ENCODE results near the gene MYO1B. TPM values are rescaled to one million over a fixed set of nuclear protein-coding genes. Genes with fewer than 3 reads are reported as not detected.
A peak's percentile ranks its signal among the peaks of the same experiment; 100 is the strongest.

Gene MYO1B
- total RNA-seq, 1 experiment from 2014 or later, result 43.2 TPM

DNA sequence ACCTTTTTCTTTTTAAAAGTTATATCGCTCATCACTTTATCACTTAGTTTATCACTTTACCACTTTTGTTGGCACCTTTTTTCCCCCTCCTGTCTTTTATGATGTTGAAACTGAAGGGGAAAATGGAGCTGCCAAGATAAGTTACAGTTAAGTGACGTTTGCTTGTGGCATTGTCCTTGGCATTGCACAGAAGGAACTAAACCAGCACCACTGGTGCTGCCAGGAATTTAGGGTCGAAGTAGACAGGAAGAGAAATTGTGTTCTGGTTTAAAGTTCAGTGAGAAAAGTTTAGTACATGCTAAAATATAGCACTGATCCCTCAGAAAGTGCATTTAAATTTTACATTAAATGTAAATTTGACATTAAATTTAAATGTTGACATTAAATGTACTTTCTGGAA, 49.9 kb downstream of the MYO1B start:
- no peaks in the 10 kb centered on the region for H3K9me3 Mint-ChIP-seq
- Histone ChIP-seq H3K4me2 (ENCODE audit: insufficient read depth, insufficient read length, low read length) (no peak overlapping the region), H2AK5ac (ENCODE audit: insufficient read length, low read length) (no peak overlapping the region)

More for the DNA sequence above, 49.9 kb downstream of the MYO1B start:
- H2BK15ac ChIP-seq (ENCODE audit: low read depth, low read length), result no peak overlapping the region
- H3K27me3 ChIP-seq (ENCODE audit: insufficient read depth, low read length), result no peaks in the 10 kb centered on the region
- H3K23ac ChIP-seq (ENCODE audit: insufficient read length, low read depth, low read length), result no peak overlapping the region
- H3K27ac ChIP-seq (ENCODE audit: insufficient read length, low read depth, low read length), result no peak overlapping the region
- H3T11ph ChIP-seq (ENCODE audit: low read length), result no peak overlapping the region
- no peak overlapping the region for H3K4ac ChIP-seq (ENCODE audit: low read depth, low read length)
- TF ChIP-seq, protein P1, sequence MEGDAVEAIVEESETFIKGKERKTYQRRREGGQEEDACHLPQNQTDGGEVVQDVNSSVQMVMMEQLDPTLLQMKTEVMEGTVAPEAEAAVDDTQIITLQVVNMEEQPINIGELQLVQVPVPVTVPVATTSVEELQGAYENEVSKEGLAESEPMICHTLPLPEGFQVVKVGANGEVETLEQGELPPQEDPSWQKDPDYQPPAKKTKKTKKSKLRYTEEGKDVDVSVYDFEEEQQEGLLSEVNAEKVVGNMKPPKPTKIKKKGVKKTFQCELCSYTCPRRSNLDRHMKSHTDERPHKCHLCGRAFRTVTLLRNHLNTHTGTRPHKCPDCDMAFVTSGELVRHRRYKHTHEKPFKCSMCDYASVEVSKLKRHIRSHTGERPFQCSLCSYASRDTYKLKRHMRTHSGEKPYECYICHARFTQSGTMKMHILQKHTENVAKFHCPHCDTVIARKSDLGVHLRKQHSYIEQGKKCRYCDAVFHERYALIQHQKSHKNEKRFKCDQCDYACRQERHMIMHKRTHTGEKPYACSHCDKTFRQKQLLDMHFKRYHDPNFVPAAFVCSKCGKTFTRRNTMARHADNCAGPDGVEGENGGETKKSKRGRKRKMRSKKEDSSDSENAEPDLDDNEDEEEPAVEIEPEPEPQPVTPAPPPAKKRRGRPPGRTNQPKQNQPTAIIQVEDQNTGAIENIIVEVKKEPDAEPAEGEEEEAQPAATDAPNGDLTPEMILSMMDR (conservative IDR thresholded peaks at IDR 0.05), result no peak
- H3K9ac ChIP-seq (ENCODE audit: extremely low read depth, insufficient read length, low read length), result no peak overlapping the region
- H3K18ac ChIP-seq (ENCODE audit: insufficient read length, low read depth, low read length), result no peak overlapping the region
- no peaks in the 10 kb centered on the region; the same call in 1 of the 2 replicates for H3K79me2 ChIP-seq (ENCODE audit: insufficient read depth, low read length)
- H2BK12ac ChIP-seq (ENCODE audit: insufficient read length, low read depth, low read length), result no peak overlapping the region
- no peaks in the 10 kb centered on the region; the same call in 1 of the 2 replicates for H3K4me1 ChIP-seq (ENCODE audit: insufficient read depth, low read length)
- Mint-ChIP-seq H3K27ac (0 out of 7 replicates have a peak overlapping the region, but pooled peaks of 1 of the 3 experiments have one; percentile 3), H3K36me3 (ENCODE audit: insufficient read depth in 1 of 3, low read depth in 3 of 3) (peaks cover 0 to 6% (median 2%) of the 10 kb centered on the region in 3 experiments; a peak in 2 of 7 replicates), H3K4me1 (peaks cover 12 to 17% of the 10 kb centered on the region in 2 experiments), H3K27me3 (ENCODE audit: low read depth) (no peaks in the 10 kb centered on the region), H3K4me3 (no peak overlapping the region)
- DNase-seq, result no peak
- H3K56ac ChIP-seq (ENCODE audit: insufficient read length, low read depth, low read length), result no peak overlapping the region
- H3K14ac ChIP-seq (ENCODE audit: insufficient read depth, low read length), result no peak overlapping the region
- no peak overlapping the region for H4K8ac ChIP-seq (replicated peaks; ENCODE audit: insufficient read length, low read depth, low read length)
- no CpG with 5 or more reads among the region's 3 CpGs for WGBS (ENCODE audit: extremely low coverage, insufficient read length, low lambda C conversion rate)
- peaks cover 6% of the 10 kb centered on the region for H3K79me1 ChIP-seq (ENCODE audit: insufficient read depth, low read depth, low read length, poor library complexity, severe bottlenecking)
- no peak overlapping the region for H4K5ac ChIP-seq (ENCODE audit: insufficient read length, low read depth, low read length)
- no peak overlapping the region for H2AFZ ChIP-seq (ENCODE audit: low read length)
- no peak overlapping the region for H2BK20ac ChIP-seq (ENCODE audit: low read depth, low read length, poor library complexity, severe bottlenecking)
- no peak overlapping the region for H2BK5ac ChIP-seq (ENCODE audit: insufficient read length, low read length)
- H4K20me1 ChIP-seq (ENCODE audit: control insufficient read depth, insufficient read depth, insufficient read length), result no peaks in the 10 kb centered on the region
- H2BK120ac ChIP-seq (ENCODE audit: low read depth, low read length, poor library complexity, severe bottlenecking), result no peak overlapping the region
- no peak overlapping the region for H4K91ac ChIP-seq (ENCODE audit: insufficient read length, low read depth, low read length)
- no peaks in the 10 kb centered on the region for H3K9me3 ChIP-seq (ENCODE audit: control insufficient read depth, low read depth, low read length)
- H3K23me2 ChIP-seq (ENCODE audit: insufficient read length, low read depth, low read length, poor library complexity, severe bottlenecking), result no peaks in the 10 kb centered on the region

All from H9 (cell line).